LNCaP clone FGC (cell line): ENCODE results near the gene DAPK3.

Experiments
- DNase-seq: peaks from one replicate; pipeline ENCODE4 v3.0.0-alpha.2; 2011; ENCODE audit warnings: low read depth
- H3K4me3 ChIP-seq: 2 replicates; pipeline ENCODE4 v1.5.1; 2011; ENCODE audit warnings: mild to moderate bottlenecking, low read depth, low read length, control low read depth
- CTCF ChIP-seq: IDR thresholded peaks from 2 replicates; pipeline ENCODE4 v1.5.1; 2012; ENCODE audit warnings: mild to moderate bottlenecking; ENCODE audit not compliant: control insufficient read depth, insufficient read depth; ENCODE audit errors: extremely low read depth

The DAPK3 gene

GRCh38 chr19:3983936-3984583, 13.2 kb upstream of the DAPK3 start:
- H3K4me3 ChIP-seq, result peak overlapping the region; percentile 82
- no peak for DNase-seq
- TF ChIP-seq CTCF, result no peak

GRCh38 chr19:3983542-3983914, 12.6 kb upstream of the DAPK3 start:
- TF ChIP-seq CTCF, result no peak
- no peak for DNase-seq

GRCh38 chr19:3982701-3983541, 12.0 kb upstream of the DAPK3 start:
- DNase-seq, result no peak
- TF ChIP-seq CTCF, result no peak

More at GRCh38 chr19:3983542-3983914, 12.6 kb upstream of the DAPK3 start:
- peak overlapping the region; percentile 82 for H3K4me3 ChIP-seq

GRCh38 chr19:3981736-3982681, 11.1 kb upstream of the DAPK3 start:
- H3K4me3 ChIP-seq, result no peak overlapping the region
- DNase-seq, result no peak
- TF ChIP-seq CTCF, result no peak

More at GRCh38 chr19:3982701-3983541, 12.0 kb upstream of the DAPK3 start:
- H3K4me3 ChIP-seq, result peak overlapping the region; percentile 82

GRCh38 chr19:3981373-3981735, 10.5 kb upstream of the DAPK3 start:
- DNase-seq, result no peak
- no peak overlapping the region for H3K4me3 ChIP-seq

More at GRCh38 chr19:3981373-3981735, 10.5 kb upstream of the DAPK3 start:
- no peak for TF ChIP-seq CTCF
